NAMALWA (cell line): ENCODE results near the gene SRSF2.
A peak's percentile ranks its signal among the peaks of the same experiment; 100 is the strongest.
"Not testable (repeated sequence)": the region's sequence is repeated elsewhere in the genome, so short reads cannot be mapped to it uniquely, and the experiment has no call there.

Experiments used
- DNase-seq: peaks from one replicate; pipeline ENCODE4 v3.0.0-alpha.2; 2015; ENCODE audit warnings: low spot score

The SRSF2 gene

GRCh38 chr17:76737082-76737675 lies at the start of gene SRSF2:
Gene SRSF2 (minus strand): TSS chr17:76737331. CDS start chr17:76737160, 171 bp downstream.
- DNase-seq = peak; percentile 99

- DNase-seq = no peak
Measured at GRCh38 chr17:76784926-76785325, 47.8 kb upstream of the SRSF2 start.

- peak; percentile 56 for DNase-seq
Measured at GRCh38 chr17:76783146-76783545, 46.0 kb upstream of the SRSF2 start.

GRCh38 chr17:76781056-76781982 lies 44.2 kb upstream of the SRSF2 start:
- peak; percentile 26 for DNase-seq

GRCh38 chr17:76775021-76775600 lies 38.0 kb upstream of the SRSF2 start:
- no peak for DNase-seq

GRCh38 chr17:76772842-76773525 lies 35.9 kb upstream of the SRSF2 start:
- DNase-seq = no peak

GRCh38 chr17:76758570-76758969 lies 21.4 kb upstream of the SRSF2 start:
- DNase-seq = no peak

GRCh38 chr17:76757256-76757655 lies 20.1 kb upstream of the SRSF2 start:
- DNase-seq = no peak

- no peak for DNase-seq
Measured at GRCh38 chr17:76755285-76755684, 18.2 kb upstream of the SRSF2 start.

GRCh38 chr17:76753061-76753961 lies 16.2 kb upstream of the SRSF2 start:
- no peak for DNase-seq

- DNase-seq = no peak
Measured at GRCh38 chr17:76752006-76752405, 14.9 kb upstream of the SRSF2 start.

GRCh38 chr17:76751416-76751993 lies 14.4 kb upstream of the SRSF2 start:
- no peak for DNase-seq

- no peak for DNase-seq
Measured at GRCh38 chr17:76748657-76749056, 11.5 kb upstream of the SRSF2 start.

GRCh38 chr17:76747716-76748363 lies 10.7 kb upstream of the SRSF2 start:
- no peak for DNase-seq

GRCh38 chr17:76745785-76746184 lies 8.7 kb upstream of the SRSF2 start:
- DNase-seq = not testable (repeated sequence)

GRCh38 chr17:76744747-76745146 lies 7.6 kb upstream of the SRSF2 start:
- no peak for DNase-seq

GRCh38 chr17:76742958-76743357 lies 5.8 kb upstream of the SRSF2 start:
- no peak for DNase-seq

- no peak for DNase-seq
Measured at GRCh38 chr17:76740329-76741118, 3.4 kb upstream of the SRSF2 start.

- DNase-seq = not testable (repeated sequence)
Measured at GRCh38 chr17:76739568-76740115, 2.5 kb upstream of the SRSF2 start.
